Lung (tissue), 12 donors: ENCODE measurements around the gene PLAAT5. TPM values are rescaled to one million over a fixed set of nuclear protein-coding genes. Genes with fewer than 3 reads are reported as not detected.
"Not testable (repeated sequence)": the region's sequence is repeated elsewhere in the genome, so short reads cannot be mapped to it uniquely, and the experiment has no call there.

ENCODE experiments used
- ATAC-seq: fragments of 200-7000 bp; cut with Tn5 transposase; one replicate; pipeline ENCODE4 v1.9.1; 2020; ENCODE audit warnings: moderate number of reproducible peaks; ENCODE audit not compliant: insufficient read depth, low FRiP score
- DNase-seq, 3 donors: peaks; one replicate each; pipeline ENCODE4 v3.0.0-alpha.2; 2013 to 2017
- H3K27ac ChIP-seq, 2 donors: one replicate each; pipeline ENCODE4 v1.5.1; 2013; ENCODE audit warnings: mild to moderate bottlenecking in 2 of 2, moderate library complexity in 2 of 2, control low read depth in 1 of 2, inconsistent platforms in 1 of 2, low read depth in 1 of 2, low read length in 1 of 2
- H3K27me3 ChIP-seq, 3 donors: one replicate each; pipeline ENCODE4 v1.5.1; 2013; ENCODE audit warnings: low read length in 2 of 3; ENCODE audit not compliant: control insufficient read depth in 3 of 3, insufficient read depth in 3 of 3
- H3K36me3 ChIP-seq, 4 donors: one replicate each; pipeline ENCODE4 v1.5.1; 2013; ENCODE audit warnings: low read length in 4 of 4, mild to moderate bottlenecking in 1 of 4, moderate library complexity in 1 of 4; ENCODE audit not compliant: control insufficient read depth in 4 of 4, insufficient read depth in 4 of 4
- H3K4me1 ChIP-seq, 5 donors: one replicate each; pipeline ENCODE4 v1.5.1; 2013; ENCODE audit warnings: low read length in 5 of 5, mild to moderate bottlenecking in 2 of 5, moderate library complexity in 1 of 5; ENCODE audit not compliant: control insufficient read depth in 5 of 5, insufficient read depth in 5 of 5
- H3K4me3 ChIP-seq: one replicate; pipeline ENCODE4 v1.5.1; 2013; ENCODE audit warnings: mild to moderate bottlenecking, control low read depth, moderate library complexity
- H3K9ac ChIP-seq, 2 donors: one replicate each; pipeline ENCODE4 v1.5.1; 2013; ENCODE audit warnings: low read length in 2 of 2, control low read depth in 1 of 2; ENCODE audit not compliant: insufficient read depth in 1 of 2
- H3K9me3 ChIP-seq, 4 donors: one replicate each; pipeline ENCODE4 v1.5.1; 2013; ENCODE audit warnings: low read length in 3 of 4, mild to moderate bottlenecking in 1 of 4, moderate library complexity in 1 of 4; ENCODE audit not compliant: control insufficient read depth in 4 of 4, insufficient read depth in 3 of 4
- WGBS, 2 donors: extraction: QIAGEN DNeasy Blood & Tissue Kit; methylation state at CpG; one replicate each; pipeline ENCODE4 v1.1.7; 2013; 5-methylcytosine and 5-hydroxymethylcytosine counted together
- polyA plus RNA-seq, 2 donors: library from polyadenylated mRNA; stranded (reverse); fragments of 200-250 nt; gene quantifications; one replicate each; pipeline ENCODE4 v1.2.1, GENCODE V29; 2013
- total RNA-seq, 2 donors: library from RNA; depleted of rRNA in 1 of 2; stranded (reverse); fragments of >200 nt in 1 of 2; gene quantifications; one replicate each; pipeline ENCODE4 v1.2.1, GENCODE V29; 2014 to 2021
- TF ChIP-seq, protein P1 (sequence below): IDR thresholded peaks from 2 replicates; pipeline ENCODE4 v1.5.1; 2012; ENCODE audit warnings: mild to moderate bottlenecking; ENCODE audit errors: control extremely low read depth, extremely low read depth
- donor health status: control.
- donor health status: control.
- donor health status: Bipolar disorder and iron deficiency.
- donor health status: healthy.
- donor health status: DM: yes; HTN: yes; CAD: no.

The PLAAT5 gene
- total and polyA plus RNA-seq, 4 donors: 1.1 to 5.6 (median 3.2) TPM

GRCh38 chr11:63528156-63528555 lies 37.2 kb upstream of the PLAAT5 start:
- not testable (repeated sequence) for H3K9me3 ChIP-seq, H3K4me3 ChIP-seq, H3K9ac ChIP-seq, H3K27ac ChIP-seq, H3K27me3 ChIP-seq, H3K36me3 ChIP-seq, DNase-seq, ATAC-seq, H3K4me1 ChIP-seq
- WGBS, 2 donors: 31 to 32% methylated on average over 5 to 7 of the region's 11 CpGs

DNA sequence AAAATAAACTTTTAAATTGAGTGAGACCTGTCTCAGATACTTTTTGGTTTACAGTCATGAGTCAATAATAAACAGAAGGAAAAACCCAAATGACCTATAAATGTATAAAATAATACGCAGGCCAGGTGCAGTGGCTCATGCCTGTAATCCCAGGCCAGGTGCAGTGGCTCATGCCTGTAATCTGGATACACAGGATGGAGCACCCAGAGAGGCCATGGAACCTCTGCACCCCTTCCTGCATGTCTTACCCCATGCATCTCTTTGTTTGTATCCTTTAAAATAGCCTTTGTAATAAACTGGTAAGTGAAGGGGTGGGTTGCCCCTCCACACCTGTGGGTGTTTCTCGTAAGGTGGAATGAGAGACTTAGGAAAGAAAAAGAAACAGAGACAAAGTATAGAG lies 36.7 kb upstream of the PLAAT5 start:
- WGBS, 2 donors: 81 to 89% methylated on average over 2 of the region's 2 CpGs
- Histone ChIP-seq H3K36me3 (no peaks in the 10 kb centered on the region), H3K27me3 (no peaks in the 10 kb centered on the region), H3K9me3 (no peaks in the 10 kb centered on the region), H3K4me3 (no peak overlapping the region), H3K4me1 (peaks cover 0 to 6% (median 2%) of the 10 kb centered on the region in 5 donors), H3K27ac (peak overlapping the region in 1 of 2 donors; percentile 37), H3K9ac (no peak overlapping the region)
- ATAC-seq (no peak), DNase-seq (no peak)
- TF ChIP-seq, protein P1, sequence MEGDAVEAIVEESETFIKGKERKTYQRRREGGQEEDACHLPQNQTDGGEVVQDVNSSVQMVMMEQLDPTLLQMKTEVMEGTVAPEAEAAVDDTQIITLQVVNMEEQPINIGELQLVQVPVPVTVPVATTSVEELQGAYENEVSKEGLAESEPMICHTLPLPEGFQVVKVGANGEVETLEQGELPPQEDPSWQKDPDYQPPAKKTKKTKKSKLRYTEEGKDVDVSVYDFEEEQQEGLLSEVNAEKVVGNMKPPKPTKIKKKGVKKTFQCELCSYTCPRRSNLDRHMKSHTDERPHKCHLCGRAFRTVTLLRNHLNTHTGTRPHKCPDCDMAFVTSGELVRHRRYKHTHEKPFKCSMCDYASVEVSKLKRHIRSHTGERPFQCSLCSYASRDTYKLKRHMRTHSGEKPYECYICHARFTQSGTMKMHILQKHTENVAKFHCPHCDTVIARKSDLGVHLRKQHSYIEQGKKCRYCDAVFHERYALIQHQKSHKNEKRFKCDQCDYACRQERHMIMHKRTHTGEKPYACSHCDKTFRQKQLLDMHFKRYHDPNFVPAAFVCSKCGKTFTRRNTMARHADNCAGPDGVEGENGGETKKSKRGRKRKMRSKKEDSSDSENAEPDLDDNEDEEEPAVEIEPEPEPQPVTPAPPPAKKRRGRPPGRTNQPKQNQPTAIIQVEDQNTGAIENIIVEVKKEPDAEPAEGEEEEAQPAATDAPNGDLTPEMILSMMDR: no peak

GRCh38 chr11:63523151-63523550 lies 32.2 kb upstream of the PLAAT5 start:
- no peaks in the 10 kb centered on the region for H3K4me1 ChIP-seq
- peaks cover 0 to 1% (median 0%) of the 10 kb centered on the region in 4 donors for H3K9me3 ChIP-seq
- H3K4me3 ChIP-seq: no peak overlapping the region
- no peak overlapping the region for H3K9ac ChIP-seq
- WGBS, 2 donors: 68 to 85% methylated on average over 7 of the region's 7 CpGs
- no peak for ATAC-seq
- no peaks in the 10 kb centered on the region for H3K27me3 ChIP-seq
- H3K36me3 ChIP-seq: no peaks in the 10 kb centered on the region
- no peak overlapping the region for H3K27ac ChIP-seq
- DNase-seq: no peak
- TF ChIP-seq, protein P1: no peak

DNA sequence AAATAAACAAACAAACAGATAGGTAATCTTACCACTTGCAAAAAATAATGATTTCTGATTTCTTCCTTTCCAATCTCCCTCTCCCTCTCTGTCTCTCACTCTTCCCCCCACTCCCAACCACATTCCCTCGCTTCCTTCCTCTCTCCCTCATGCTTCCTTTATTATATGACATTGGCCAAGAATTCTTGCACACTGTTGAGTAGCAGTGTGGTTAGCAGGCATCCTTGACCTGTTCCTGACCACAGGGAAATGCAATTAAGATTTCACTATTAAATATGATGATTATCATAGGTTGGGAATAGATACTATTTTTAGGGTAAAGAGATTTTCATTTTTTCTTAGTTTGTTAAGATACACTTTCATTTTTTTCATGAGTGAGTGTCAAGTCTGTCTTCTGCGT lies 30.9 kb upstream of the PLAAT5 start:
- H3K9ac ChIP-seq: no peak overlapping the region
- H3K9me3 ChIP-seq: peaks cover 0 to 1% (median 0%) of the 10 kb centered on the region in 4 donors
- H3K4me1 ChIP-seq: no peaks in the 10 kb centered on the region
- H3K36me3 ChIP-seq: no peaks in the 10 kb centered on the region
- TF ChIP-seq, protein P1: no peak
- H3K27me3 ChIP-seq: no peaks in the 10 kb centered on the region
- no peak overlapping the region for H3K4me3 ChIP-seq
- DNase-seq (no peak), ATAC-seq (no peak)
- H3K27ac ChIP-seq: no peak overlapping the region
- 54 to 80% methylated on average over 2 of the region's 2 CpGs for WGBS, 2 donors
